Ishikawa (cell line): ENCODE measurements around the gene GHRHR.

Source experiments
- TCF12 ChIP-seq: IDR thresholded peaks from 2 replicates; pipeline ENCODE4 v1.6.1; 2012; ENCODE audit warnings: low read depth
- TF ChIP-seq, protein P1 (sequence below): IDR thresholded peaks from 2 replicates; pipeline ENCODE4 v1.6.1; 2012

DNA sequence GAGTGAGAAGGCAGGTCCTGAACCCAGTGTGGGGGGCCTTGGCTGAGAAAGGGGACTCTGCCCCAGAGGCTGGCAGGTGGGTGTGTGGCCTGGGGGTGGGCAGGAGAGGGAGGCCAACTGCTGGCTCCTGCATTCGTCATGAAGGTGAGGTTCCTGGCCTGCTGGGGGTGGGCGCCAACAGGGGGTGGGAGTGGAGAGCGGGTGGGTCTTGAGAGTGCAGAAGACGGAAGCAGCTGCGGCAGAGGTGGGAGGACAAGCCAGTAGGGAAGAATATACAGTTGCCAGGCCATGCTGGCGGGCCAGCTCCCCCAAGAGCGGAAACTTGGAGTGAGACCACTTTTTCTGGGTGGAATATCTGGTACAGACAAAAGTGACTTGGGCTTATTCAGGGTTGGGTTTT is 23.4 kb downstream of the GHRHR start:
- no peak for TF ChIP-seq TCF12
- TF ChIP-seq, protein P1, sequence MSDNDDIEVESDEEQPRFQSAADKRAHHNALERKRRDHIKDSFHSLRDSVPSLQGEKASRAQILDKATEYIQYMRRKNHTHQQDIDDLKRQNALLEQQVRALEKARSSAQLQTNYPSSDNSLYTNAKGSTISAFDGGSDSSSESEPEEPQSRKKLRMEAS, result no peak
